ENCODE results near the gene OR6M1. TPM values are rescaled to one million over a fixed set of nuclear protein-coding genes. Genes with fewer than 3 reads are reported as not detected.

The OR6M1 gene
- total RNA-seq, 4 donors from 2014 or later: not detected

DNA sequence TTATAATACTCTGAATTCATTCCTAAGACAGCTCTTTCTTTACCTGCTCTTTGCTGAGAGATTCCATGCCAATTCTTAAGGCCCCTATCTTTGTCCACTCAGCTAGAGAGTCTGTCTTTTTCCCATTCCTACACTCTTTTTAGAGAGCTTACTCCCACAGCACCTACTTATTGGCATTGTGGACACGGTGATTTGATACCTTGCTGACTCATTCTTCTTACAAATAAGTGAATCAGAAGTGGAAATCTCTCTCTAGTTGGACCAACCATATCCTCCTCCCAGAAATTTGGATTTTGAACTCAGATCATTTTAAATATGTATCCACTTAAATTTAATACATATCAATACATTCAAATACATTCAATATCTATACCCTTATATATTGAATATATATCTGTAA lies 32.5 kb upstream of the OR6M1 start:
- Histone ChIP-seq H3K27ac (no peak overlapping the region), H3K4me3 (no peak overlapping the region), H3K27me3 (no peaks in the 10 kb centered on the region), H3K36me3 (no peaks in the 10 kb centered on the region), H3K4me1 (no peaks in the 10 kb centered on the region), H3K9me3 (no peaks in the 10 kb centered on the region)
- 62% methylated on average over 1 of the region's 1 CpG for WGBS
- no peak for DNase-seq (ENCODE audit: low spot score in 2 of 2)
- no peak for TF ChIP-seq EP300 (IDR thresholded peaks at IDR 0.05)
- no peak for TF ChIP-seq POLR2AphosphoS5 (IDR thresholded peaks at IDR 0.05)
- no peak for TF ChIP-seq POLR2A (IDR thresholded peaks at IDR 0.05)
- no peak for TF ChIP-seq CTCF (IDR thresholded peaks at IDR 0.05)

DNA sequence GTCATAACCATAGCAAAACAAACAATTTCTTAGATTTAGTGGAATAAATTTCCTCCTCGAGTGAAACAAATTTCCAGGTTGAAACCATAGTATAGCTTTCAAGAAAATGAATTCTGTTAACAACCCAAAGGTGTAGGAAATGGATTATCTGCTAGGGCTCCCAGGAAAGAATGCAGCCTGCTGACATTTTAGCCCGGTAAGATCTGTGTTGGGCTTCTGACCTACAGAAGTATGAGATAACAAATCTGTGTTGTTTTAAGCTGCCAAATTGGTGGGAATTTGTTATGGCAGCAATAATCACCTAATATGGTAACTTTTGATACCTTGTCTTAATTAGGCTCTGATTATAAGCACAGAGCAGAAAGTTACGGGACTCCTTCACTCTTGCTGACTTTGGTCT lies 32.0 kb upstream of the OR6M1 start:
- no peaks in the 10 kb centered on the region for H3K9me3 ChIP-seq
- no peak overlapping the region for H3K27ac ChIP-seq
- TF ChIP-seq CTCF (IDR thresholded peaks at IDR 0.05) (no peak), POLR2AphosphoS5 (IDR thresholded peaks at IDR 0.05) (no peak), POLR2A (IDR thresholded peaks at IDR 0.05) (no peak), EP300 (IDR thresholded peaks at IDR 0.05) (no peak)
- H3K36me3 ChIP-seq: no peaks in the 10 kb centered on the region
- DNase-seq (ENCODE audit: low spot score in 2 of 2): no peak
- H3K4me1 ChIP-seq: no peaks in the 10 kb centered on the region
- WGBS: 59% methylated on average over 3 of the region's 3 CpGs
- H3K27me3 ChIP-seq: no peaks in the 10 kb centered on the region
- H3K4me3 ChIP-seq: no peak overlapping the region

GRCh38 chr11:123833095-123833494 lies 26.9 kb upstream of the OR6M1 start:
- Histone ChIP-seq H3K9me3 (no peaks in the 10 kb centered on the region), H3K36me3 (no peaks in the 10 kb centered on the region), H3K27me3 (no peaks in the 10 kb centered on the region), H3K4me3 (no peak overlapping the region), H3K27ac (no peak overlapping the region), H3K4me1 (no peaks in the 10 kb centered on the region)
- TF ChIP-seq POLR2AphosphoS5 (IDR thresholded peaks at IDR 0.05) (no peak), POLR2A (IDR thresholded peaks at IDR 0.05) (no peak), EP300 (IDR thresholded peaks at IDR 0.05) (no peak), CTCF (IDR thresholded peaks at IDR 0.05) (no peak)
- no peak for DNase-seq (ENCODE audit: low spot score in 2 of 2)
- WGBS: 77% methylated on average over 2 of the region's 2 CpGs

- no peak overlapping the region for H3K4me3 ChIP-seq
- TF ChIP-seq POLR2AphosphoS5 (IDR thresholded peaks at IDR 0.05): no peak
- no peak for TF ChIP-seq CTCF (IDR thresholded peaks at IDR 0.05)
- no peak for TF ChIP-seq EP300 (IDR thresholded peaks at IDR 0.05)
- TF ChIP-seq POLR2A (IDR thresholded peaks at IDR 0.05): no peak
- 86% methylated on average over 7 of the region's 7 CpGs for WGBS
Observed at GRCh38 chr11:123829745-123830144, 23.6 kb upstream of the OR6M1 start.

GRCh38 chr11:123822599-123822998 lies 16.4 kb upstream of the OR6M1 start:
- TF ChIP-seq EP300 (IDR thresholded peaks at IDR 0.05) (no peak), POLR2AphosphoS5 (IDR thresholded peaks at IDR 0.05) (no peak), POLR2A (IDR thresholded peaks at IDR 0.05) (no peak), CTCF (IDR thresholded peaks at IDR 0.05) (no peak)
- Histone ChIP-seq H3K4me3 (no peak overlapping the region), H3K27ac (no peak overlapping the region), H3K27me3 (no peaks in the 10 kb centered on the region), H3K36me3 (no peaks in the 10 kb centered on the region), H3K4me1 (no peaks in the 10 kb centered on the region), H3K9me3 (no peaks in the 10 kb centered on the region)
- WGBS: 13% methylated on average over 3 of the region's 3 CpGs
- no peak for DNase-seq (ENCODE audit: low spot score in 2 of 2)

More at GRCh38 chr11:123829745-123830144, 23.6 kb upstream of the OR6M1 start:
- H3K9me3 ChIP-seq: no peaks in the 10 kb centered on the region
- no peaks in the 10 kb centered on the region for H3K4me1 ChIP-seq
- H3K36me3 ChIP-seq: no peaks in the 10 kb centered on the region
- H3K27ac ChIP-seq: no peak overlapping the region
- no peak for DNase-seq (ENCODE audit: low spot score in 2 of 2)
- no peaks in the 10 kb centered on the region for H3K27me3 ChIP-seq
